Measurements from ENCODE around the gene ADTRP.

DNA sequence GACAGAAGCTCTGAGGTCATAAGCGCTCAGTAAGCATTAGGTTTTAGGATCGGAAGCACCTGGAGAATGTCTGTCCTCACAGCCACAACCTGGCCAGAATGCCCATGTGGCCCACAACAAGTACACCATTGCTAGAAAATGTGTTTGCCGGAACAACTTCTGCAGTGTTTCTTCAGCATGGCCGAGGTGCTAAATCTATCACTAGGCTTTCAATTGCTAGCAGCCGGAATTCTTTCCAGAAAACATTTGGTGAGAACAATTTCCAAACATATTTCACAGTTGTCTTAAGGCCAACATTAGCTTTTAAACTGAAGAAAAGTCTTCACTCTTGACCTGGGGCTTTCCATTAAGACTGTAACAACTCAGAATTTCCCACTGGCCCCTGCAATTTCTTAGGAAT is 18.2 kb upstream of the ADTRP start:
- TF ChIP-seq CTCF (IDR thresholded peaks at IDR 0.05) (no peak), SP1 (CRISPR knock-in tag; conservative IDR thresholded peaks at IDR 0.05) (no peak), ZNF219 (CRISPR knock-in tag; IDR thresholded peaks at IDR 0.05; ENCODE audit: borderline replicate concordance) (no peak), ESRRA (CRISPR knock-in tag; IDR thresholded peaks at IDR 0.05; ENCODE audit: borderline replicate concordance) (no peak), NR3C1 (CRISPR knock-in tag; conservative IDR thresholded peaks at IDR 0.05; ENCODE audit: low read depth) (no peak), ATF3 (CRISPR knock-in tag; conservative IDR thresholded peaks at IDR 0.05) (no peak), RELA (CRISPR knock-in tag; IDR thresholded peaks at IDR 0.05; ENCODE audit: borderline replicate concordance) (no peak)
- TF ChIP-seq, protein P1, sequence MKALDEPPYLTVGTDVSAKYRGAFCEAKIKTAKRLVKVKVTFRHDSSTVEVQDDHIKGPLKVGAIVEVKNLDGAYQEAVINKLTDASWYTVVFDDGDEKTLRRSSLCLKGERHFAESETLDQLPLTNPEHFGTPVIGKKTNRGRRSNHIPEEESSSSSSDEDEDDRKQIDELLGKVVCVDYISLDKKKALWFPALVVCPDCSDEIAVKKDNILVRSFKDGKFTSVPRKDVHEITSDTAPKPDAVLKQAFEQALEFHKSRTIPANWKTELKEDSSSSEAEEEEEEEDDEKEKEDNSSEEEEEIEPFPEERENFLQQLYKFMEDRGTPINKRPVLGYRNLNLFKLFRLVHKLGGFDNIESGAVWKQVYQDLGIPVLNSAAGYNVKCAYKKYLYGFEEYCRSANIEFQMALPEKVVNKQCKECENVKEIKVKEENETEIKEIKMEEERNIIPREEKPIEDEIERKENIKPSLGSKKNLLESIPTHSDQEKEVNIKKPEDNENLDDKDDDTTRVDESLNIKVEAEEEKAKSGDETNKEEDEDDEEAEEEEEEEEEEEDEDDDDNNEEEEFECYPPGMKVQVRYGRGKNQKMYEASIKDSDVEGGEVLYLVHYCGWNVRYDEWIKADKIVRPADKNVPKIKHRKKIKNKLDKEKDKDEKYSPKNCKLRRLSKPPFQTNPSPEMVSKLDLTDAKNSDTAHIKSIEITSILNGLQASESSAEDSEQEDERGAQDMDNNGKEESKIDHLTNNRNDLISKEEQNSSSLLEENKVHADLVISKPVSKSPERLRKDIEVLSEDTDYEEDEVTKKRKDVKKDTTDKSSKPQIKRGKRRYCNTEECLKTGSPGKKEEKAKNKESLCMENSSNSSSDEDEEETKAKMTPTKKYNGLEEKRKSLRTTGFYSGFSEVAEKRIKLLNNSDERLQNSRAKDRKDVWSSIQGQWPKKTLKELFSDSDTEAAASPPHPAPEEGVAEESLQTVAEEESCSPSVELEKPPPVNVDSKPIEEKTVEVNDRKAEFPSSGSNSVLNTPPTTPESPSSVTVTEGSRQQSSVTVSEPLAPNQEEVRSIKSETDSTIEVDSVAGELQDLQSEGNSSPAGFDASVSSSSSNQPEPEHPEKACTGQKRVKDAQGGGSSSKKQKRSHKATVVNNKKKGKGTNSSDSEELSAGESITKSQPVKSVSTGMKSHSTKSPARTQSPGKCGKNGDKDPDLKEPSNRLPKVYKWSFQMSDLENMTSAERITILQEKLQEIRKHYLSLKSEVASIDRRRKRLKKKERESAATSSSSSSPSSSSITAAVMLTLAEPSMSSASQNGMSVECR (CRISPR knock-in tag; IDR thresholded peaks at IDR 0.05; ENCODE audit: borderline replicate concordance), result no peak
